AG10803 (cell line): Measurements from ENCODE around the gene C19orf12.

Experiments
- DNase-seq: peaks from one replicate; pipeline ENCODE4 v3.0.0; 2010; ENCODE audit warnings: low read depth
- H3K4me3 ChIP-seq: 2 replicates; pipeline ENCODE4 v1.5.1; 2011; ENCODE audit warnings: mild to moderate bottlenecking, low read length, control low read depth
- TF ChIP-seq, protein P1 (sequence below): conservative IDR thresholded peaks from 2 replicates; pipeline ENCODE4 v1.5.1; 2011; ENCODE audit warnings: mild to moderate bottlenecking, low read length, control low read depth, inconsistent platforms

C19orf12 gene

DNA sequence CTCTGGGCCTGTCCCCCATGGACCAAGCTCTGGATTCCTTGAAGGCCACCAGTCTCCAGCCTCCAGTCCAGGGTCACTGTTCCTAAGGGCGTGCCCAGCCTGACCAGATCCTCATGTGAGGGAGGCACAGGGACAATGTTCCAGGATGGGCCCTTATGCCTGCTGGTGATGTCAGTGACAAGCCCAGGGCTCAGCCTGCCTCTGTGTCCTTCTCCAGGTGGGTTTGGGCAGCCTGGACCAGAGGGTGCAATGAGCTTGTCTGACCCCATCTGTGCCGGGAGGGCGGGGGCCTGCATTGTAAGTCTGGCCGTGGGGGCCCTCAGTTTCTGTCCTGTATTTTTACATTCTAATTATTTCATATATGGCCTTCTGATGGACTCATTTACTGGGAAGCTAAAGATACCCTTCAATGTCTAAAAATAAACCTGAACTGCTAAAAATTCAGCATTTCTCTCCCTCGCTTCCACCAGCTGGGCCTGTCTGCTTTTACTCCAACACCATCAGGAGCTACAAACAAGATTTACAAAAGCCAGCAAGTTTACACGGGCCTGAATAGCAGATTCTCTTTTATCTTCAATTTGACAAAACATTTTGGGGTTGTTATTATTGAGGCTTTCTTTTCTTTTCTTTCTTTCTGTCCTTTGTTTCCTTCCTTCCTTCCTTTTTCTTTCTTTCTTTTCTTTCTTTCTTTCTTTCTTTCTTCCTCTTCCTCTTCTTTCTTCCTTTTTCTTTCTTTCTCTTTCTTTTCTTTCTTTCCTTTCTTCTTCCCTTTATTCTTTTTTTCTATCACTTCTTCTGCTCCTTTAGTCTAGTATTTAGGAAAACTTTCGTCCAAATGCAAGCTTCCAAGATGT lies 34.2 kb upstream of the C19orf12 start:
- DNase-seq, result no peak
- TF ChIP-seq, protein P1, sequence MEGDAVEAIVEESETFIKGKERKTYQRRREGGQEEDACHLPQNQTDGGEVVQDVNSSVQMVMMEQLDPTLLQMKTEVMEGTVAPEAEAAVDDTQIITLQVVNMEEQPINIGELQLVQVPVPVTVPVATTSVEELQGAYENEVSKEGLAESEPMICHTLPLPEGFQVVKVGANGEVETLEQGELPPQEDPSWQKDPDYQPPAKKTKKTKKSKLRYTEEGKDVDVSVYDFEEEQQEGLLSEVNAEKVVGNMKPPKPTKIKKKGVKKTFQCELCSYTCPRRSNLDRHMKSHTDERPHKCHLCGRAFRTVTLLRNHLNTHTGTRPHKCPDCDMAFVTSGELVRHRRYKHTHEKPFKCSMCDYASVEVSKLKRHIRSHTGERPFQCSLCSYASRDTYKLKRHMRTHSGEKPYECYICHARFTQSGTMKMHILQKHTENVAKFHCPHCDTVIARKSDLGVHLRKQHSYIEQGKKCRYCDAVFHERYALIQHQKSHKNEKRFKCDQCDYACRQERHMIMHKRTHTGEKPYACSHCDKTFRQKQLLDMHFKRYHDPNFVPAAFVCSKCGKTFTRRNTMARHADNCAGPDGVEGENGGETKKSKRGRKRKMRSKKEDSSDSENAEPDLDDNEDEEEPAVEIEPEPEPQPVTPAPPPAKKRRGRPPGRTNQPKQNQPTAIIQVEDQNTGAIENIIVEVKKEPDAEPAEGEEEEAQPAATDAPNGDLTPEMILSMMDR, result no peak
- H3K4me3 ChIP-seq, result no peak overlapping the region

DNA sequence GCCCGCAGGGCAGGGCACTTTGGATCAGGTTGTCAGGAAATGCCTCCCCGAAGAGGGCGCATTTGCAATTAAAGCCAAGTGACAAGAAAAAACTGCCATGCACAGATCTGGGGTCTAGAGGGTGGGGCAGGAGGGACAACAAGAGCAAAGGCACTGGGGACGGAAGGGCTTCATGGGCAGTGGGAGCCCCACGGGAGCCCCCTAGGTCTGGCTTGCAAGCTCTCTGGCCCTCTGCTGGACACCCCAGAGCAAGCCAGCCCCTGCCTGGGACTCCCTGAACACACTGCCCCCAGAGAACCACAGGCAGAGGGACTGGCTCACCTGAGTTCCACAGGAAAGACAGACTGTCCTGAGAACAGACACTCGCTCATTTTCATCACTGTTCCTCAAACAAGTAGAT lies 30.2 kb upstream of the C19orf12 start:
- TF ChIP-seq, protein P1, result peak; percentile 23

DNA sequence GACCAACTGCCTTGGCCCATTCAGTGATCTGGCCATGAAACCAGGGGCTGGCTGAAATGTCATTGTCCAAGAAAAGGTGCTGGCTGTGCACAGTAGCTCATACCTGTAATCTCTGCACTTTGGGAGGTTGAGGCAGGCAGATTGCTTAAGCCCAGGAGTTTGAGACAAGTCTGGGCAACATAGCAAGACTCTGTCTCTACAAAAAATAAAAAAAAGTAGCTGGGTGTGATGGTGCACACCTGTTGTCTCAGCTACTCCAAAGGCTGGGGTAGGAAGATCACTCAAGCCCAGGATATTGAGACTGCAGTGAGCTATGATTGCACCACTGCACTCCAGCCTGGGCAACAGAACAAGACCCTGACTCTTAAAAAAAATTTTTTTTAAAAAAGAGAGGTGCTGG lies 28.6 kb upstream of the C19orf12 start:
- TF ChIP-seq, protein P1, result no peak
- no peak overlapping the region for H3K4me3 ChIP-seq
- DNase-seq, result no peak

More for the DNA sequence above, 30.2 kb upstream of the C19orf12 start:
- DNase-seq, result no peak
- H3K4me3 ChIP-seq, result no peak overlapping the region

DNA sequence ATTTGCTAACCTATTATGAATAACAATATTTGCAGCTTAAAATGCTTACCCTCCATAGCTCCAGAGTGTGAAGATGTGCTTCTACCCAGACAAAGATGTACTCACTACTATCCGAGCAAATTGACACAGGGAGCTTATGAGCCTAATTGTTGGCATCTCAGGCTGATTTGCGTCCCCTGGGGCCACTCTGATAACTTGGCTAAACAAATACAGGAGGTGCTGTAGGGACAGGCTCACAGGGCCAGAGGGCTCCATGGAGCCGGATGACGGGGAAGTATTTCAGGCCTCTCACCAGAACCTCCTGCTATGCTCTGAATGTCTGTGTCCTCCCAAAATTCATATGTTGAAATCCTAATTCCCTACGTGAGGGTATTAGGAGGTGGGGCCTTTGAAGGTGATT lies 26.7 kb upstream of the C19orf12 start:
- DNase-seq, result no peak

DNA sequence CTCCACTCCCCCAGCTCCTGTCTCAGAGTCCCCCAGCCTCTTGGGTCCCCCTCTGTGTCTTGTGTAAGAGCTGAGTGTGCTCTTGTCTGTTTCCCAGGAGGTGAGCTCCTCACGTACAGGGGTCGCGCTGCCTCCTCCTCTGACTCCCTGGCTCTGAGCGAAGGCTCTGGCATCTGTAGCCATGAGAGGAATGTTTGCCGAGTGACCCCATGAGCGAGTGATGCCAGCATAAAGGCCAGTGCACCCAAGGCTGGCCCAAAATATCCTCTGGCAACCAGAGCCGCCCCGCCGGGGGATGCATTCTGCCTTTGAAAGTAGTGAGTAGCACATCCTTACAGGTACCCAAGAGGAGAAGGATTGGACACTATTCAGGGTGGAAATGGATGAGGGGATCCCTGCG lies 26.2 kb upstream of the C19orf12 start:
- H3K4me3 ChIP-seq, result no peak overlapping the region
- DNase-seq, result no peak

More for the DNA sequence above, 26.7 kb upstream of the C19orf12 start:
- TF ChIP-seq, protein P1, result no peak
- H3K4me3 ChIP-seq, result no peak overlapping the region

DNA sequence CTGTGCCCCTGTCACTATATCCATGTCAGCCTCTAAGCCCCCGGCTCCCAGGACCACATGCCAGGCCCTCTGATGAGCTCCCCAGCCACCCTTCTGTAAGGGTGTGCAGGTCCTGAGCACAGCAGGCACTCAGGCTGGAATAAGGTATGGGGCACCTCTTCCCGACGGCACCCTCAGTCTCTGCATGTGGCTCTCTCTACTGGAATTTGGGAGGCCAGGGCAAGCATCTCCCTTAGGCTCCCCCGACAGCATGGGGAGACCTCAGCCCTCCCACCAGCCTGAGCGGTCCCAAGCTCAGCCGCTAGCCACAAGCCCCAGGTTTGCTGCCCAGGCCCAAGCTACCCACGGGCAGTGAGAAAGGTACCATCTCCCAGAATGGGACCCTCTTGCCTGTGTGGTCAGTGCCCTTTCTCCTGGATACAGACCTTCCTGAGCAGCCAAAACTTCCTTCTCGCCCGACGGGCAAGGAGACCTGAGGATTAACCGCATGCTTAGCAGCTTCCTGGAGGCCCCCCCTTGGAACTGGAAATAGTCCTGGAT lies 22.5 kb upstream of the C19orf12 start:
- TF ChIP-seq, protein P1, result no peak
- no peak overlapping the region for H3K4me3 ChIP-seq
- no peak for DNase-seq

More for the DNA sequence above, 26.2 kb upstream of the C19orf12 start:
- TF ChIP-seq, protein P1, result no peak

DNA sequence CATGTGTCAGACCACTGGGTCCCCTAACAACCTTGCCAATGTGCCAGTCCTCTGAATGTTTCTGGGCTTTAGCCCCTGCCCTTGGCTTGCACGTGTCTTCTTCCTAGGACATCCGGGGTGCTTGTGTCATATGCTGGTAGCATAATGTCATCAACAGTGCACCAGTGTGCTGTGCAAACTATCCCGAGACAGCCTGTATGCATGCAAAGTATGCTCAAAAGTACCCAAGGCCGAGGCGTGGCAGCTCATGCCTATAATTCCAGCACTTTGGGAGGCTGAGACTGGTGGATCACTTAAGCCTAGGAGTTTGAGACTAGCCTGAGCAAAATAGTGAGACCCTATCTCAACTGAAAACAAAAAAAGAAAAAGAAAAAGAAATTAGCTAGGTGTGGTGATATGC lies 20.8 kb upstream of the C19orf12 start:
- no peak overlapping the region for H3K4me3 ChIP-seq
- TF ChIP-seq, protein P1, result no peak
- DNase-seq, result no peak
